Posterior cingulate gyrus (tissue), 11 donors: Measurements from ENCODE around the gene HUWE1.

ENCODE experiments used
- DNase-seq, 10 donors: peaks; one replicate each; pipeline versions ENCODE4 v3.0.0 to v3.0.0-alpha.2; 2020 to 2021; ENCODE audit warnings: mixed read lengths in 3 of 10
- intact Hi-C: fragments of 100-400 bp; cut with DNase I; formaldehyde crosslinking; loops from one replicate; pipeline ENCODE4 v1.15.1; 2023

HUWE1 gene

GRCh38 chrX:53685711-53686110, 808 bp downstream of the HUWE1 start:
- intact Hi-C loops = loop anchor here (10.0 kb wide), 3 partner anchors 149 to 1309 kb away; partner anchors contain the start of genes PFKFB1 and PHF8

GRCh38 chrX:53684415-53685192, 1.9 kb downstream of the HUWE1 start:
- intact Hi-C loops = loop anchor here (10.0 kb wide), 3 partner anchors 150 to 1310 kb away; partner anchors contain the start of genes PFKFB1 and PHF8
- DNase-seq = no peak

More at GRCh38 chrX:53685711-53686110, 808 bp downstream of the HUWE1 start:
- DNase-seq = no peak

GRCh38 chrX:53683556-53684414, 2.7 kb downstream of the HUWE1 start:
- DNase-seq = peak; percentile 78 to 99 (median 88)
- intact Hi-C loops = loop anchor here (10.0 kb wide), 3 partner anchors 151 to 1311 kb away; partner anchors contain the start of genes PFKFB1 and PHF8

GRCh38 chrX:53682885-53683555, 3.5 kb downstream of the HUWE1 start:
- DNase-seq = peak in 3 of 10 donors; percentile 7 to 23 (median 8)
- intact Hi-C loops = loop anchor here (10.0 kb wide), 3 partner anchors 152 to 1312 kb away; partner anchors contain the start of genes PFKFB1 and PHF8

GRCh38 chrX:53681661-53682060, 4.9 kb downstream of the HUWE1 start:
- no peak for DNase-seq
- intact Hi-C loops = loop anchor here (10.0 kb wide), 3 partner anchors 153 to 1313 kb away; partner anchors contain the start of genes PFKFB1 and PHF8

GRCh38 chrX:53678667-53679066, 7.9 kb downstream of the HUWE1 start:
- intact Hi-C loops = no loop called here

GRCh38 chrX:53677286-53677685, 9.2 kb downstream of the HUWE1 start:
- intact Hi-C loops = no loop called here

More at GRCh38 chrX:53678667-53679066, 7.9 kb downstream of the HUWE1 start:
- DNase-seq = no peak

GRCh38 chrX:53674581-53674980, 11.9 kb downstream of the HUWE1 start:
- DNase-seq = no peak
- intact Hi-C loops = no loop called here

More at GRCh38 chrX:53677286-53677685, 9.2 kb downstream of the HUWE1 start:
- no peak for DNase-seq

- no peak for DNase-seq
- intact Hi-C loops = no loop called here
Measured at GRCh38 chrX:53669258-53669657, 17.3 kb downstream of the HUWE1 start.

GRCh38 chrX:53666171-53666570, 20.3 kb downstream of the HUWE1 start:
- intact Hi-C loops = no loop called here
- DNase-seq = no peak

GRCh38 chrX:53660004-53660403, 26.5 kb downstream of the HUWE1 start:
- no peak for DNase-seq
- intact Hi-C loops = no loop called here

GRCh38 chrX:53659039-53659438, 27.5 kb downstream of the HUWE1 start:
- intact Hi-C loops = no loop called here
- DNase-seq = no peak

GRCh38 chrX:53656845-53657244, 29.7 kb downstream of the HUWE1 start:
- DNase-seq = no peak
- intact Hi-C loops = no loop called here

GRCh38 chrX:53654376-53654775, 32.1 kb downstream of the HUWE1 start:
- intact Hi-C loops = no loop called here

GRCh38 chrX:53644751-53645150, 41.8 kb downstream of the HUWE1 start:
- intact Hi-C loops = no loop called here
- no peak for DNase-seq

More at GRCh38 chrX:53654376-53654775, 32.1 kb downstream of the HUWE1 start:
- DNase-seq = no peak

GRCh38 chrX:53642337-53642736, 44.2 kb downstream of the HUWE1 start:
- no peak for DNase-seq
- intact Hi-C loops = no loop called here

- no peak for DNase-seq
- intact Hi-C loops = no loop called here
Measured at GRCh38 chrX:53639257-53639656, 47.3 kb downstream of the HUWE1 start.

GRCh38 chrX:53637479-53637878, 49.0 kb downstream of the HUWE1 start:
- DNase-seq = no peak
- intact Hi-C loops = no loop called here

- DNase-seq = no peak
- intact Hi-C loops = no loop called here
Measured at GRCh38 chrX:53631156-53631555, 55.4 kb downstream of the HUWE1 start.

GRCh38 chrX:53630261-53630660, 56.3 kb downstream of the HUWE1 start:
- no peak for DNase-seq
- intact Hi-C loops = no loop called here
